Stimulated activated CD4-positive, alpha-beta T cell treated with anti-CD3 and anti-CD28 coated beads, Interleukin-12 subunit alpha, Interleukin-12 subunit beta, amount 100 ng/mL, for 48 hours (primary cell): ENCODE data around the gene NISCH.

ENCODE experiments used
- DNase-seq, 3 donors: peaks; one replicate each; pipeline ENCODE4 v3.0.0-alpha.2; 2020; ENCODE audit warnings: low read depth in 2 of 3, low spot score in 1 of 3

Gene NISCH

DNA sequence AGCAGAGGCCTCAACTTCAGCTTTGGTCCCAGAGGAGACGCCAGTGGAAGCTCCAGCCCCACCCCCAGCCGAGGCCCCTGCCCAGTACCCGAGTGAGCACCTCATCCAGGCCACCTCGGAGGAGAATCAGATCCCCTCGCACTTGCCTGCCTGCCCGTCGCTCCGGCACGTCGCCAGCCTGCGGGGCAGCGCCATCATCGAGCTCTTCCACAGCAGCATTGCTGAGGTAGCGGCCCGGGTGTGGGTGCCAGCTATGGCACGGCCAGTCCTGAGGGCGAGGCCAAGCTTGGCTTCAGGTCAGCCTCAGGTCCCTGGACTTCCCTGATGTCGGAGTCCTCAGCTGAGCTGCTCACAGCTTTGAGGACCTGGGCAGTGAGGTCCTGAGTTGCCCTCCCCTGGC lies 34.0 kb downstream of the NISCH start:
- DNase-seq = no peak

DNA sequence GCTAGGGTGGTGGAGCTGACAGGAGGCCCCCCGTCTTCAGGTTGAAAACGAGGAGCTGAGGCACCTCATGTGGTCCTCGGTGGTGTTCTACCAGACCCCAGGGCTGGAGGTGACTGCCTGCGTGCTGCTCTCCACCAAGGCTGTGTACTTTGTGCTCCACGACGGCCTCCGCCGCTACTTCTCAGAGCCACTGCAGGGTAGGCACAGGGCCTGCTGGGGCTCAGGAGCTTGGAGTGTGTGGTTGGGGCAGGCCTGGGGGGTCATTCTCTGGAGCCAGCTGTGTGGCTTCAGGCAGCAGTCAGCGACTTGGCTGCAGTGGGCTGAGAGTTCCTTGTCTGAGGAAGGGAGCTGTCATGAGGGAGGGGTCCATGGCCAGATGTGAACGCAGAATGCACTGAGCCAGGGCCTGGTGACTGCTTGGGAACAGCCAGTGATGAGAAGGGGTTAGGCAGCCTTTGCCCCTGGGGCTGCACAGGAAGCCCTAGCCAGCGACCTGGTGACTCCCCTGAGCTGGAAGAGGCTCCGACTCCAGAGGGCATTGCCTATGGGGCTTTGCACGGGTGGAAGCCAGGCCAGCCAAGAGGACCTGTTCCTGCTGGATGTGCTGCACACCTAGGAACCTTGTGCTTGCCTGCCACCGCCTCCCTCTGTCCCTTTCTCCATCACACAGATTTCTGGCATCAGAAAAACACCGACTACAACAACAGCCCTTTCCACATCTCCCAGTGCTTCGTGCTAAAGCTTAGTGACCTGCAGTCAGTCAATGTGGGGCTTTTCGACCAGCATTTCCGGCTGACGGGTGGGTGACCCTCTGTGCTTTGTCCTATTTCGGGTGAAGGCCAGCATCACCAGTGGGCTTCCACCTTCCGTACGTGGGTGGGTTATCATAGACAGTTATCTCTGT lies 34.9 kb downstream of the NISCH start:
- DNase-seq = no peak

DNA sequence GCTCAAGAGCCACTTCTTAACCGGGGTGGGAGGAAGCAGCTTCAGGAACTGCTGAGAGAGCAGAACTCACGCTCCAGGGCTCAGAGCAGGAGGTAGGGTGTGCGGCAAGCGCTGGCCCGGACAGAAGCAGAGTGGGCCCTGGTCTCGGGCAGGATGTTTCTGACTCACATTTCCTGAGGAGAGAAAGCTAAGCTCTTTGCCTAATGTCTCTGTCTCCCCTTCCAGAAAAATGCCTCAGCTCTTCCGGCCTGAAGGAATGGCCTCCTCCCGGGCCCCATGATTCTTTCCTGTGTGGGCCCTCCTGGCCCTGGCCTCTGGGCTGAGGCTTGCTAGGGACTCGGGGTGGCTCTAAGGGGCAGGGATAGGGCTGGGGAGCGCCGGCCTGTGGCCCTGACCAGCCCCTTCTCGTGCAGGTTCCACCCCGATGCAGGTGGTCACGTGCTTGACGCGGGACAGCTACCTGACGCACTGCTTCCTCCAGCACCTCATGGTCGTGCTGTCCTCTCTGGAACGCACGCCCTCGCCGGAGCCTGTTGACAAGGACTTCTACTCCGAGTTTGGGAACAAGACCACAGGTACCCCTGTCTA lies 35.6 kb downstream of the NISCH start:
- no peak for DNase-seq

DNA sequence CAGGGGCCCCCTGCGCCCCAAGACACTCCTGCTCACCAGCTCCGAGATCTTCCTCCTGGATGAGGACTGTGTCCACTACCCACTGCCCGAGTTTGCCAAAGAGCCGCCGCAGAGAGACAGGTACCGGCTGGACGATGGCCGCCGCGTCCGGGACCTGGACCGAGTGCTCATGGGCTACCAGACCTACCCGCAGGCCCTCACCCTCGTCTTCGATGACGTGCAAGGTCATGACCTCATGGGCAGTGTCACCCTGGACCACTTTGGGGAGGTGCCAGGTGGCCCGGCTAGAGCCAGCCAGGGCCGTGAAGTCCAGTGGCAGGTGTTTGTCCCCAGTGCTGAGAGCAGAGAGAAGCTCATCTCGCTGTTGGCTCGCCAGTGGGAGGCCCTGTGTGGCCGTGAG lies 36.7 kb downstream of the NISCH start:
- no peak for DNase-seq

DNA sequence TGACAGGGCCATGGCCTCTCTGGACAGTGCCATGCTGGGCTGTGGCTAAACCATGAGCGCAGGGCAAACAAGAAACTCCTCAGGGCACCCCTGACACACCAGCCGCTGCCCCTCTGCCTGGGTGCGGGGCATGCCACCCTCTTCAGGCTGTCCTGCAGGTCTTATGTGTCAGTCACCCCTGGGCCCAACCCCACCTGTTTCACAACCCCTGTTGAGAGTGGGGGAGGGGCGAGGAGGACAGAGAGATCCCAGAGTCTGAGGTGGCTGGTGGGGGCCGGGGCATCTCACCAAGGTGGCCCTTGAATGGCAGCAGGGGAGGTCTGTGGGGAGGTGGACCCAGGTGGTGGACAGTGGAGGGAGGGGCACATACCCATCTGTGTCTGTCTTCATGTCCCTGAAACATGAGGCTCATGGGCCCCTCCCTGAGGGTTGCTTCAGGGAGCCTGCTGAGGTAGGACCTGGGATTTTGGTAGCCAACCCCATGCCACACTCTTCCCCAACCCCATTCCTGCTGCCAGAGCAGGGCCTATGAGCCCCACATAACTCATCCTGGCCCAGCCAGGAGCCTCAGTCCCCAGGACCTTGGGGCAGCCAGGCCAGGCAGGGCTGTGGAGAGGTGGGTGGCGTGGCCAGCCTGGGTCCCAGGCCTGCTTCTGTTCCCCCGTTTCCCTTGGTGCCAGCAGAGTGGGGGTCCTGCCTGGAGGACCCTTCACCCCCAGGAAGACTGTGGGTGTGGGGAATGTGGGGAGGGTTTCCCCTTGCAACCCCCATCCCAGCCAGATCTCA lies 38.0 kb downstream of the NISCH start:
- DNase-seq = no peak

DNA sequence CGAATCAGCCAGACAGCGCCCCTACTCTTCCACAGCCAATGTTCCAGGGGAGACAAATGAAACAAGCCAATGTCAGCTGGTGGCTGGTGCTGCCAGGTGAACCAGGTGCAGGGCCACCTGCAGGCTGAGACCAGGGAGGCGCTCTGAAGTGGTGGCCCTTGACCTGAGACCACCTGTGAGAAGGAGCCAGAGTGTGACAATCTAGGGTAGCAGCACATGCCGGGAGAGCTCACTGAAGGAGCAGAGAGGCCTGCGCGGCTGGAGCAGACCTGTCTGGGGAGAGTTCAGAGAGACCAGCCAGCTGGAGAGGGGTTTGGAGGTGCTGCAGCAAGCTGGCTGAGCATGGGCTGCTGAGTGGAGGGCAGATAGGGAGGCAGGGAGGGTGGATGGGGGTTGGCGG lies 39.0 kb downstream of the NISCH start:
- no peak for DNase-seq

DNA sequence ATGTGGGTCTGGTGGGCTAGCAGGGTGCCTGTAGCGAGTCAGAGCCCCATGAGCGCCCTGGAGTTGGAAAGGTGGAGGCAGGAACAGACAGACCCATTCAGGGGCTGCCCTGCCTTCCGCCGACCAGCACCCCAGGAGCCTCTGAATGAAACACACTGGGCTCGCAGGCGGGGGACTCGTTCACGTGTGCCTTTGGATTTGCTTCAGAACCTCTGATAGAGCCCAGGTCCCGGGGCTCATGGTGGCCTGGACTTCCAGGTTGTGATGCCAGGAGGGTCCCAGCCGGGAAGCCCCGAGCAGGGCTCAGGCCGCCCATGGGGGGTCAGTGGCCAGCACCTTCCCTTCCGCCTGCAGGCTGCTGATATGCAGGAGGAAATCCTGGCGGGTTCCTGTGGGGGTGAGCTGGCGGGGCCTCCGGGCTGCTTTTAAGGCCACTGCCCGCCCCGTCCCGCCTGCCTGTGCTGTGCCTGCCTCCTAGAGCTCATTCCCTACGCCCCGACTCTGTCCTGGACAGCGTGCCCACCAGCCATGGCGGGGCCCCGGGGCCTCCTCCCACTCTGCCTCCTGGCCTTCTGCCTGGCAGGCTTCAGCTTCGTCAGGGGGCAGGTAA lies 39.6 kb downstream of the NISCH start, which contains the start of gene STAB1:
STAB1 (plus strand) TSS at position 453 of the 610 bp plus-strand sequence; CDS start at position 529, 76 bp downstream.
- no peak for DNase-seq

DNA sequence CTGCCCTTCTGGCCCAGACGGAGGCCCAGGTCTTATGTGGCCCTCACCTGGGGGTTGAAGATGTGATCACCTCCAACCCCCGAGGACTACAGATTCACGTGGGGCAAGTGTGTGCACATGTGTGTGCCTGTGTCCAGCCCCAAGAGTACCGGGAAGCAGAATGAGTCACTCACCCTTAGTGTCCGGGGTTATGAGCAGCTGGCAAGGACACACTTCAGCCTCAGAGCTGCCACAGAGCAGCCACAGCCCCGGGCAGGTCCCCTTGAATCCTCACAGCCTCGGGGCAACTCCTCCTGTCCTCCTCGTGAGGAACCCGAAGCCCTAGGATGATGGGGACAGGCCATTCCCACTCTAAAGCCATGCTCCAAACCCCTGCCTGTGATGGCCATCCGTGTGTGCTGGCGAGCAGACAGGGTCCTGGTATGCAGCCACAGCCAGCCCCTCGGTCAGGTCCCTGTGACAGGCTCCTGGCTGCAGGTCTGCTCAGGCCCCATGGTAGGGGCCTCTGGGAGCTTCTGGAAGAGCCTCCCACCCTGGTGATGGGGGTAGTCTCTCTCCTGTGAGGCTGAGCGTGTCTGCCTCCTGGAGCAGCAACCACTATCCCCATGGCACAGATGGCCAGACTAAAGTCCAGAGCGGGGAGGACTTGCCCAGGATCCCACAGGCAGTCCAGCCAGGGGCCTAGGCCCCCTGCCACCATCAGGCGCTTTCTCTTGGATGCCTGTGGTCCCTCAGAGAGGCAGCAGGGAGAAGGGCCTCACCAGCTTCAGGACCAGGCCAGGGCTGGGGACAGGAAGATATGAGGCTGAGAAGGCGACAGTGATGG lies 40.6 kb downstream of the NISCH start:
- DNase-seq = no peak

DNA sequence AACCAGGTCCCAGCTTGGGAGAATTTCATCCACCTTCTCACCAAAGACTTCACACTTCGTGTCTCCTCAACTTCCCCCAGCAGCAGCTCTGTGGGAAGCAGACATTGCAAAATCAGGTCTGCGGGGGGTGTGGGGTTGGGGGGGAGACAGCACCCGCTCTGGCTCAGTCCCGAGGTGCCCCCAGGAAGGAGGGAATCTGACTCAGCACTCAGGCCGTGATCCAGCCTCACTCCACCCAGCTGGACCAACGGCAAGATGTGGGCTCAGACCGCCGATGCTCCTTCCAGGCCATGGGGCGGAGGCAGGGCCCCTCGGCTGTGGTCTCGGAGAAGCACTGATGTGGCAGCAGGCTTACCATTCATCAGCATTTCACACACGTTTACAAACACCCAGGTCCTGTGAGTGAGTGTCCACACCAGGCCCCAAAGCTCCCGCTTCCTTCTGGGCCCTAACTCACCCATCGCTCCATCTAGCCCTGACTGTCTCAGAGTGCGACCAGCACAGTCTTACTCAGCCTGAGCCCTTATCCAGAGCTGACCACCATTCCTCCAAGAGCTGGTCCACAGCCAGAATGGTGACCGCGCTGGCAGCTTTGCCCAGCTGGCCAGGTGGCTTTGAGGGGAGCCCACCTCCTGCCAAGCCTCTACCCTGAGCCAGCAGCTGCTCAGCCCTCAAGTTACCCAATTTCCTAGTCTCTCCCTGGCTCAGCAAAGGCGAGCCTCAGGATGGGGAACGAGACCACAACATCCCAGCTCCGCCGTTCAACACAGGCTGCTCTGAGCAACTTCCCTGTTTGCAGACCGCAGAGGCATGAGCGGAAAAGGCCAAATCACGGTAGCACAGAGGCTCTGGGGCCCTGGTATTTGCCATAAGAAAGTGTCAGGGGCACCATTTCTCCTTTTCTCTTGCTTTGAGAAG lies 43.0 kb downstream of the NISCH start:
- DNase-seq = no peak

DNA sequence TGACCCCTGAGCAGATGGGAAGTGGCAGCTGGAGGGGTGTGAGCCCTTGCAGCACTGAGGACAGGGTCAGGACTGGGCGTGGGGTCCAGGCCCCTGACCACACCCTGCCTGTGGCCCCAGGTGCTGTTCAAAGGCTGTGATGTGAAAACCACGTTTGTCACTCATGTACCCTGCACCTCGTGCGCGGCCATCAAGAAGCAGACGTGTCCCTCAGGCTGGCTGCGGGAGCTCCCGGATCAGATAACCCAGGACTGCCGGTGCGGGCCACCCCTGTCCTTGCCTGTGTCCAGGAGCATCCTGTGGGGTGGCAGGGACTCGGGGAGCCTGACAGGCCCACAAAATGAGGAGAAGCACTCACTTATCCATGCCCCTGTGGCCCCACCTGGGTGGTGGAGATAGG lies 45.6 kb downstream of the NISCH start:
- no peak for DNase-seq

DNA sequence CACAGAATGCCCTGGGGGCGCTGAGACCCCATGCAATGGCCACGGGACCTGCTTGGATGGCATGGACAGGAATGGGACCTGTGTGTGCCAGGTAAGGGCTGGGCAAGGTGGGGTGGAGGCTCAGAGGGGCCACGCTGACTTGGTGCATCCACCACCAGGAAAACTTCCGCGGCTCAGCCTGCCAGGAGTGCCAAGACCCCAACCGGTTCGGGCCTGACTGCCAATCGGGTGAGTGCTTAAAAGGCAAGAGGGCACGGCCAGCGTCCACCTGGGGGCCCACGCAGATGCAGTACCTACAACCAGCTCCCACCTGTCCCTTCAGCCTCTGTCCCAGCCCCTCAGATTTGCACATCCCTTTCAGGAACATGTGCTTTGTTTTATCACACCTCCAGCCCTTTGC lies 46.6 kb downstream of the NISCH start:
- DNase-seq = no peak

DNA sequence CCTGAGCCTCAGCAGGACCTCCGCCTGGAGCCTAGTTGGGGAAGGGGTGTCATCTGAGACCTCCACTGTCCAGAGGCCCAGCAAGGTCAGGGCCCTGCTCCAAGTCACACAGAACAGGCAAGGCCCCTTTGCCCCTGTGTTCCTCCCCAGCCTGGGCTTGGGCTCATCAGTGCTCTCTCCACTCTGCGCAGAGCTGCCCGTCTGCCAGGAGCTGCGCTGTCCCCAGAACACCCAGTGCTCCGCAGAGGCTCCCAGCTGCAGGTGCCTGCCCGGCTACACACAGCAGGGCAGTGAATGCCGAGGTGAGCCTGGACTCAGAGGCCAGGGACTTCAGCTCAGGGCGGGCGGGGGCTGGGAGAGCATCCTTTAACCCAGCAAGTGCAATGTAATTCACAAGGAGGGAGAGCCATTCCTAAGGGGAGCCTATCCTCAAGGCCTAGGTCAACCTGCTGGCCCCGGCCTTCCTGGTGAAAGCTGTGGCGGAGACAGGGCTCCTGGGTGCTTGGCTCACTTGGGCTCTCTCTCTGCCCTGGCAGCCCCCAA lies 47.5 kb downstream of the NISCH start:
- DNase-seq = no peak

DNA sequence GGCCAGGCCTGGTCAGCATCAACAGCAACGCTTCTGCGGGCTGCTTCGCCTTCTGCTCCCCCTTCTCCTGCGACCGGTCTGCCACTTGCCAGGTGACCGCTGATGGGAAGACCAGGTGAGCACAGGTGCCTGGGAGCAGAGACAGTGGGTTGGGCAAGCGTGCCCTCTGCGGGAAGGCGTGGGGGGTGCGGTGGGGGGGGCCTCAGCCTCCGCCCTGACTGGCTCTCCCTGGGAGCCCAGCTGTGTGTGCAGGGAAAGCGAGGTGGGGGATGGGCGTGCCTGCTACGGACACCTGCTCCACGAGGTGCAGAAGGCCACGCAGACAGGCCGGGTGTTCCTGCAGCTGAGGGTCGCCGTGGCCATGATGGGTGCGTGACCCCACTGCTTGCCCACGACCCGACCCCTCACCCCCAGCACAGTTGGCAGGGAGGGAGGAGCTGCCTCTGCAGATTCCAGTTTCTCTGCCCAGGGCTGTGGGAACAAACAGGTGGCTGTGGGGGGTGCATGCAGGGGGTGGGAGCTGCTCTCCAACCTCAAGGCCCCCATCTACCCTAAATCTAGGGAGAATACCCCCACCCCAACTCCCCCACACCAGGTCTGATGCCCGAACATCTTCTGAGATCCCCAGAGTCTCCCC lies 48.5 kb downstream of the NISCH start:
- DNase-seq = no peak

DNA sequence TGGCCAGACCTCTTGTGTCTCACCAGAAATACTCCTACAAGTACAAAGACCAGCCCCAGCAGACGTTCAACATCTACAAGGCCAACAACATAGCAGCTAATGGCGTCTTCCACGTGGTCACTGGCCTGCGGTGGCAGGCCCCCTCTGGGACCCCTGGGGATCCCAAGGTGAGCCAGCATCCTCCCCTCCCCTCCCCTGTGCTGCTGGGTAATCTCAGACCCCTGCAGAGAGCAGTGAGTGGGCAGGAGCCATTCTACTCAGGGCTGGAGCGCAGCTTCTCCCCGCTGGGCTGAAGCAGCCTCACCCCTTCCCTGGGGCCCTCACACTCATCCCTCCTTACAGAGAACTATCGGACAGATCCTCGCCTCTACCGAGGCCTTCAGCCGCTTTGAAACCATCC lies 49.6 kb downstream of the NISCH start:
- DNase-seq = no peak

DNA sequence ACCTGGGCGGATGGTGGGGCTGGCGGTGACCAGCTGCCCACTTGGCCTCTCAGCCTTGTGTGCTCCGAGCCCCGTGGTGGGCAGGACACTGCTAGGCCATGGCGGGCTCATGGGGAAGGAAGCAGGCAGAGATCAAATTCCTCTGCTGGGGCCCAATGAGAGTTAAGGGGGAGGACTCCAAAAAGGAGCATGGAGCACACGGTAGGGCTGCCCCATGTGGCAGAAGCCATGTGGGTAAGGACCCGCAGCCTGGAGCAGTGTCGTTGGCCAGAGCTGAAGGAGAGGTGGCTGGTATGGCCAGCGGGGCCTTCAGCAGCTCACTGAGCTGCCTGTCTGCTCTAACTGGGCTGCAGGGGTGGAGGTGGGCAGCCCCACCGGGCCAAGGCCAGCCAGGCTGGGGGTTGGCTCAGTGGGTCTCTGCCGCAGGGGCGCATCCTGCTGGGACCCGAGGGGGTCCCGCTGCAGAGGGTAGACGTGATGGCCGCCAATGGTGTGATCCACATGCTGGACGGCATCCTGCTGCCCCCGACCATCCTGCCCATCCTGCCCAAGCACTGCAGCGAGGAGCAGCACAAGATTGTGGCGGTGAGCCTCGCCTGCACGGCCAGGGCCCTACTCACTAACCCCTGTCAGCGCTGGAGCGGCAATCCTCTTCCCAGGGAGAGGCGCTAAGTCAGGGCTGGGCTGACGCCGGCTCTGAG lies 51.0 kb downstream of the NISCH start:
- no peak for DNase-seq

DNA sequence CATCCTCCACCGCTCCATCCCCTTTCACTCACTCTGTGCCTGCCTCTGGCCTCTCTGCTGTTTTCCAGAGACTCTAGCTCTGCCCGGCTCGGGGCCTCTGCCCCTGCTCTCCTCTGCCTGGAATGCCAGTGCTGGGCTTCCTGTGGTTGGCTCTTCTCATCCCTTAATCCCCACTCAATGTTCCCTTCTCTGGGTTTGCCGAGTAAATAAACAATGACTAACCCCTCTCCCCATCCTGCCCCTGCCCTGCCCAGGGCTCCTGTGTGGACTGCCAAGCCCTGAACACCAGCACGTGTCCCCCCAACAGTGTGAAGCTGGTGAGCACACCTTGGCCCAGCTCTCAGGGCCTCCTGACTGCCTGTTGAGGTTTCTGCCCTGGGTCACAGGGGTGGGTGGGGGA lies 52.0 kb downstream of the NISCH start:
- DNase-seq = no peak

DNA sequence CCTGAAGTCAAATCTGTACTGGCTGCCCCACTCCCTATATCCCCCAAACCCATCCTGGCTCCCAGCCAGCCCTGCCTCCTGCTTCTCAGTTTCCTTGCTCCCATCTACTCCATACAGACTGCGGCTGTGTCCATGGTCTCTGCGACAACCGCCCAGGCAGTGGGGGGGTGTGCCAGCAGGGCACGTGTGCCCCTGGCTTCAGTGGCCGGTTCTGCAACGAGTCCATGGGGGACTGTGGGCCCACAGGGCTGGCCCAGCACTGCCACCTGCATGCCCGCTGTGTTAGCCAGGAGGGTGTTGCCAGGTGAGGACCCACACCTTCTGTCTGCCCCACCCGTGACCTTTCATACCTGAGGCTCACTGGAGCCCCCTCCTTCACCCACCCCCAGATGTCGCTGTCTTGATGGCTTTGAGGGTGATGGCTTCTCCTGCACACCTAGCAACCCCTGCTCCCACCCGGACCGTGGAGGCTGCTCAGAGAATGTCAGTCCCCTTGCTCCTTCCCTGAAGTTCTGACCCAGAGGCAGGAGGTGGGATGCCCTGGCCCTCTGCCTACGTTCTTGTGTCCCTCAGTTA lies 54.4 kb downstream of the NISCH start:
- no peak for DNase-seq

DNA sequence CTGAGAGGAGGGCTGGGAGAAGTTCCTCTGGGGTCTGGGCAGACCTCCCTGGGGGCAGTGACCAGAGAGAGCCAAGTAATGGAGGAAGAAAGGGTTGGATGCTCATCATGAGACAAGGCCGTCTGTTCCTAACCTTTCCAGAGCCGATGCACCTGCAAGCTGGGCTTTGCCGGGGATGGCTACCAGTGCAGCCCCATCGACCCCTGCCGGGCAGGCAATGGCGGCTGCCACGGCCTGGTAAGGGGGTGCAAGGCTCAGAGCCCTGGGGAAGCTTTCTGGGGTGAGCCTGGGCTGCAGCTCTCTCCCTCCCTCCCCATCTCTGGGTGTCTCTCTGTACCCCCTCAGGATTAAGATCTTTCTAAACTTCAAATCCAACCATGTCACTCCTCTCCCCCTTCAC lies 56.1 kb downstream of the NISCH start:
- no peak for DNase-seq
